CD4-positive, alpha-beta T cell treated with Interleukin-6 for 4 hours (primary cell): ENCODE measurements around the gene TAMM41.
"Not testable (repeated sequence)": the region's sequence is repeated elsewhere in the genome, so short reads cannot be mapped to it uniquely, and the experiment has no call there.

Source experiments
- DNase-seq: peaks from one replicate; pipeline ENCODE4 v3.0.0-alpha.2; 2020; ENCODE audit warnings: mixed read lengths

Gene TAMM41, protein sequence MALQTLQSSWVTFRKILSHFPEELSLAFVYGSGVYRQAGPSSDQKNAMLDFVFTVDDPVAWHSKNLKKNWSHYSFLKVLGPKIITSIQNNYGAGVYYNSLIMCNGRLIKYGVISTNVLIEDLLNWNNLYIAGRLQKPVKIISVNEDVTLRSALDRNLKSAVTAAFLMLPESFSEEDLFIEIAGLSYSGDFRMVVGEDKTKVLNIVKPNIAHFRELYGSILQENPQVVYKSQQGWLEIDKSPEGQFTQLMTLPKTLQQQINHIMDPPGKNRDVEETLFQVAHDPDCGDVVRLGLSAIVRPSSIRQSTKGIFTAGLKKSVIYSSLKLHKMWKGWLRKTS

DNA sequence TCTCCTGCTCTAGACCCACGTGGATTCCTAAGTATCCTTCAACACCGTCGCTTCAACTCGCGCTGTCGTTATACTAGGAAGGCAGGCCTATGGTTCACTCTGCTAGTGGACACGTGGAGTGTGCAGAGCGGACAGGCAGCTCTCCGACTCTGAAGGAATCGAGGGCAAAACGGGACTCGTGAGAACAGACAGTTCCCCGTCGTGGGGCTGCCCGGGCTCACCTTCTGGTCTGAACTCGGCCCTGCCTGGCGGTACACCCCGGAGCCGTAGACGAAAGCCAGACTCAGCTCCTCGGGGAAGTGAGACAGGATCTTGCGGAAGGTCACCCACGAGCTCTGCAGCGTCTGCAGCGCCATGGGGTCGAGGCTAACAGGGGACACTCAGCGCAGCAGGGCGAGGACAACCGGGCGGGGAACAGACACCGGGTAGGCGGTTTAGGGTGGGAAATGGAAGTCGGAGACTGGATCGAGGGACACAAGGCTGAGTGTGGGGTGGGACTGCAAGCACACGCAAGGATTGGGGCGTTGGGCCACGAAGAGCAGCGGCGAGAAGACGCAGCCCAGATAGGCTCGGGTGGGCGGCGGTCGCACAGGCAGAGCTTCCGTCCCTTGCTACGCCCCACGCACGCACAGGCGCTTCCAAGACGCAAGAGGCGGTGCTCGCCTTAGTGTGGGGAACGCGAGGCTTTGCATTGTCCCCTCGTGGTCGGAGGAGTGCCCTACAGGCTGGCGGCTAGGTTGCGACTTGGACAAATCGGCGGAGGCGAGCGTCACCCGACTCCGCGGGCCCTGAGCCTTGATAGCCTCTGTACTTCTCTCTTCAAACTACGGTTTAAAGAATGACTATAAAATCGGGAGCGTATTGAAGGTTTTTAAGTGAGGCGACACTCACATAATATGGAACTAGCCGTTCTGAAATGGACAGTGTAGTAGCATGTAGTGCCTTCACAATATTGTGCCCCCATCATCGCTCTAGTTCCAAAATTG is at the start of gene TAMM41:
TSS of gene TAMM41 (minus strand) at position 605 of the 986 bp plus-strand sequence. CDS start at position 356, 249 bp downstream.
- peak; percentile 91 for DNase-seq

DNA sequence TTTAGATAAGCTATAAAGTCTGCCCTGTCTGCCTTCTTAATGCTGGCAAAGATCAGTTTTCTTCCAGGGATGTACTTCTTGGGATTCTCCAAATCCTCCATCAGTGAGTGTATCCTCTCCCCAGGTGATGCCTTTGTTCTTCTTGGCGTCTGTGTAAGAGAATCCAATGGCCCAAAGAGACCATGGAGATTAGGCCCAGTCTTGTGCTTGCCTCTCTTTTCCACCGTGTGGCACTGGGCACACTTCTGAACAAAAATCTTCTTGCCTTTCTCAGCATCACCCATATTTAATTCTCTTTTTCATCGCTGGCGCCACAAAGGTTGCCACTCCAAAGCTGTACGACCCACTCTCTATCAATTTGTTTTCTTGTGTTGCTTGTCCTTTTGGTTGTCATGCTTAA is 32.2 kb upstream of the TAMM41 start:
- DNase-seq, result no peak

DNA sequence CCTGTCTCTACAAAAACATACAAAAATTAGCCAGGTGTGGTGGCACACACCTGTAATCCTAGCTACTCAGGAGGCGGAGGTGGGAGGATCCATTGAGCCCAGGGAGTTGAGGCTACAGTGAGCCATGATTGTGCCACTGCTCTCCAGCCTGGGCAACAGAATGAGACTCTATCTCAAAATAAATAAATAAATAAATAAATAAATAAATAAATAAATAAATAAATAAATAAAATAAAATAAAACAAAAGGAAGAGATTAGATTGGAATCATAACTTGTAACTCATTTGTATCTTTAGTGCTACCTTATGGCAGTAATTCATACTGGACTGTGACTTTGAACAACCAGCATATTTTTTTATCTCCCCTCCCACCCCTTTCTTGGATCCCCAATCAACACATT is 28.0 kb upstream of the TAMM41 start:
- DNase-seq, result not testable (repeated sequence)

DNA sequence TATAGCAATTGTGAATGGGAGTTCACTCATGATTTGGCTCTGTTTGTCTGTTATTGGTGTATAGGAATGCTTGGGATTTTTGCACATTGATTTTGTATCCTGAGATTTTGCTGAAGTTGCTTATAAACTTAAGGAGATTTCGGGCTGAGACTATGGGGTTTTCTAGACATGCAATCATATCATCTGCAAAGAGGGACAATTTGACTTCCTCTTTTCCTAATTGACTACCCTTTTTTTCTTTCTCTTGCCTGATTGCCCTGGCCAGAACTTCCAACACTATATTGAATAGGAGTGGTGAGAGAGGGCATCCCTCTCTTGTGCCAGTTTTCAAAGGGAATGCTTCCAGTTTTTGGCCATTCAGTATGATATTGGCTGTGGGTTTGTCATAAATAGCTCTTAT is 17.1 kb upstream of the TAMM41 start:
- not testable (repeated sequence) for DNase-seq

DNA sequence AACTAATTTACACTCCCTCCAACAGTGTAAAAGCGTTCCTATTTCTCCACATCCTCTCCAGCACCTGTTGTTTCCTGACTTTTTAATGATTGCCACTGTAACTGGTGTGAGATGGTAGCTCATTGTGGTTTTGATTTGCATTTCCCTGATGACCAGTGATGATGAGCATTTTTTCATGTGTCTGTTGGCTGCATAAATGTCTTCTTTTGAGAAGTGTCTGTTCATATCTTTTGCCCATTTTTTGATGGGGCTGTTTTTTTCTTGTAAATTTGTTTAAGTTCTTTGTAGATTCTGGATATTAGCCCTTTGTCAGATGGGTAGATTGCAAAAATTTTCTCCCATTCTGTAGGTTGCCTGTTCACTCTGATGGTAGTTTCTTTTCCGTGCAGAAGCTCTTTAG is 15.9 kb upstream of the TAMM41 start:
- not testable (repeated sequence) for DNase-seq

DNA sequence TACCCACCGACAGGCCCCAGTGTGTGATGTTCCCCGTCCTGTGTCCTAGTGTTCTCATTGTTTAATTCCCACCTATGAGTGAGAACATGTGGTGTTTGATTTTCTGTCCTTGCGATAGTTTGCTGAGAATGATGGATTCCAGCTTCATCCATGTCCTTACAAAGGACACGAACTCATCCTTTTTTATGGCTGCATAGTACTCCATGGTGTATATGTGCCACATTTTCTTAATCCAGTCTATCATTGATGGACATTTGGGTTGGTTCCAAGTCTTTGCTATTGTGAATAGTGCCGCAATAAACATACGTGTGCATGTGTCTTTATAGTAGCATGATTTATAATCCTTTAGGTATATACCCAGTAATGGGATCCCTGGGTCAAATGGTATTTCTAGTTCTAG is 15.5 kb upstream of the TAMM41 start:
- not testable (repeated sequence) for DNase-seq

DNA sequence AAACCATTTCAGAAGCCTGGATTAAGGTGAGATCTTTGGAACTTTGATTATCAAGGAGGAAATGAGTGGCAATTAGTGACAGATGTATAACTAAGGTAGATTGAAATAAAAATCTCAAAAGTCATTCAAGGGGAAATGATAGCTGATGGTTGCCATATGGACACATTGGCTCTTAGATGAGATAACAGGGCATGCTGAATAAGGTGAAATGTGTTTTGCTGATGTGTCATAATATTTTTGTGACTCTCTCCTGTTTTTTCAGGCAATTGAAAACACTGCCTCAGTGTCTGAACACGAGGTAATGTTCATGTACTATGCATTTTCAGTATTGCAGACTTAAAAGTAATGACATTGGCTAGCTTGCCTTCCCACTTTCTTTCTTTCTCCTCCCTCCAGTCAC is 13.5 kb upstream of the TAMM41 start:
- DNase-seq, result not testable (repeated sequence)

DNA sequence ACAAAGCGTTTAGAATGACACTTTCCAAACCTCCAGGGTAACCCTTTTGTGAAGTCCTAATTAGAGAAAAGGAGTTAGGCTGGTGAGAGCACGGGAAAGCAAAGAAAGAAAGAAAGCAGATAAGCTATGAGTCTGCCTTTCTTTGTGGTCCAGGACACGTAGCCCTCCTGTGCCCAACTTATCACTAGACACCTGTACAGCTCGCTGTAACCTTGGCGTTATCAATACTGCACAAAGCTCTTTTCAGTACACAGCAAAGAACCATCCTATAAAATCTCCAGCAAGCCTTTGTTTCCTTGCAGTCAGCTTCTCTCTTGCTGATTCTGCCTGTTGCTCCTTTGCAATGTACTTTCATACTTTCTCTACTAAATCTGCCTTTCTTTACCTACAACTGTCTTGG is 6.8 kb upstream of the TAMM41 start:
- DNase-seq, result no peak

DNA sequence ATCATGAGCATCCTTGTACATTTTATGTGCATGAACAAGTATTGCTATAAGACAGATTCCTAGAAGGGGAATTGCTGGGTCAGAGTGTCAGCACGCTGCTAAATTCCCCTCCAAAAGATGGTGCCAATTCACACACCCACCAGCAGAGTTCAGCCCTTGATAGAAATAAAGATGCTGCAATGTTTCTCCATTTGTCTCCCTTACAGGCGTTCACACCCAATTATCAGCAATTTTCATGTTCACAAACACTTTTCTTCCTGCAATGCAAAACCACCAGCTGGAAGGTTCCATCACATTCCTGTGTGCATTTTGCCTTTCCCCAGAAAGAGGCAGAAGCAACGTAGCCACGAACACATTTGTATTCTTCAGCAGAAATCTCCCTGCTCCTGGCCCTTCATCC is 3.3 kb upstream of the TAMM41 start:
- DNase-seq, result no peak

DNA sequence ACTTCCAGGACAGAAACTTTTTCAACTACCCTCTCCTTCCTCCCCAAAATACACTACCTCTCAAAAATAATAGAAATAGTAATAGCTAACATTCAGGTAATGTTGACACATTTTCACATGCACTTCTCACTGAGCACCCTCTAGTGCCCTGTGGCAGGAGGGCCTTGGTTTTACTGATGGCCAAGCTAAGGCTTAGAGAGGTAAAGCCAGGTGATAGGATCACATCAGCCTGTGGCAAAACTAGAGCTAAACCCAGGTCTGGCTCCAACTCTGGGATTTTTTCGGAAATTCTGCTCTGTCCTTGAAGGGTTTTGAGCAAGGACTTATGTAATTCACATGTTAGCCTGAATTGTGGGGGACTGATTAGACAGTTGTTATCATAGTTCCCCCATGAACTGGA is 922 bp upstream of the TAMM41 start:
- DNase-seq, result peak; percentile 38

DNA sequence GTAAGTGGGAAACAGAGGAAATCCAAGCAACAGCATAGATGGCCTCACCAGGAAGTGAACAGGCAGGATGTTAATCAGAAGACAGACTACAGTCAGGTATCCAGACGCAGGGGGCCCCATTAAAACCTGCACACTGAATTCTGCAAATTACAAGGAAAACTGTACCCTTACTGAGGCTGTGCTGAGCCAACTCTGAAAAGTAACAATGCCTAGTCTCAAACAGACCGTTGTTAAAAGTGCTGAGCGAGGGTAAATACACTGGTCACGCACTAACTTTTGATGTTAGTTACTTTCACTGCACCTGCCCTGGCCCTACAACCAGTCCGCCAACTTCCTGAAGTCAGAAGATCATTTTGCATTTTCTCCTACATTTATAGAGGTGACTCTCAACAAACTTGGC is 1.0 kb downstream of the TAMM41 start:
- peak; percentile 19 for DNase-seq

DNA sequence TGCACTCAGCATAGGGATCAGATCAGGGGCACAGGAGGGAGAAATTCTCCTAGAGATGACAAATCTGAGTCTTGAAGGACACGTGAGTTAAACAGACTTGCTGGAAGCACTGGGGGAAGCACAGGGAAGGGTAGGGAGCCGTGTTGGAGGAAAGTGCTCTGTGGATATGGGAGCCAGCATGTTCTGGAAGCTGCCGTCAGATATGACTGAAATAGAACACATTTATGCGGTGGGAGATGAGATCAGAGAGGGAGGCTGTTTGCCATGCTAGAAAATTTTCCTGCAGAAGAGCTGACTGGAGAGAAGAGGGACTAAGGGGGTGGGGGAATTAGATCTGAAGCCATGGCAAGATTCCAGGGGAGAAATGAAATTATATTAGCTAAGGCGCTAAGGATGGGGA is 1.8 kb downstream of the TAMM41 start:
- DNase-seq, result no peak

DNA sequence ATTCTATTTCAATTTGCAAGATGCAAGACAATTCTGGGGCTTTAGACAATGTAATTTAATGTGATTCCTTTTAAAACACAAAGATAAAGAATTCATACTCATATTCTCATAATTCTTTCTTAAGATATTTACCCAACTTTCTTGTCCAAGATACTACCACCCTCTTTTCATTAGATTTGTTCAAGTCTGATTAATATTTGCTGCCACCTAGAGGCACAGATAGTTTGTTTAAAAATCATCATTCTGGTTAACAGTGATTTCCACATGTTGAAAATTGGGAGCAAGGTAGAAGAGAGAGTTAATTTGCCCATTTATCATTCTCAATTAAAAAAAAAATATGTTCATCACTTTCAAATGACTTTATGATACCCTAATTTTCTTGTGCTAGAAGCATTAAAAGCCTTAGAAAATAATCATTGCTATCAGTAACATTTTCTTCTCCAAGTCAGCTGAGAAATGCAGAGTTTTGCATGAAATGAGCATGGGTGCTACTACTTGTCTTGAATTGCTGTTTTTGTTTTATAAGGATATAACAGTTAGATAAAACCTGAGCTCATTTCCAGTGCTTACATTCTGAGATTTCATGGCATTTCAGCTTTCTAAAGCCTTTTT is 11.6 kb downstream of the TAMM41 start:
- no peak for DNase-seq

DNA sequence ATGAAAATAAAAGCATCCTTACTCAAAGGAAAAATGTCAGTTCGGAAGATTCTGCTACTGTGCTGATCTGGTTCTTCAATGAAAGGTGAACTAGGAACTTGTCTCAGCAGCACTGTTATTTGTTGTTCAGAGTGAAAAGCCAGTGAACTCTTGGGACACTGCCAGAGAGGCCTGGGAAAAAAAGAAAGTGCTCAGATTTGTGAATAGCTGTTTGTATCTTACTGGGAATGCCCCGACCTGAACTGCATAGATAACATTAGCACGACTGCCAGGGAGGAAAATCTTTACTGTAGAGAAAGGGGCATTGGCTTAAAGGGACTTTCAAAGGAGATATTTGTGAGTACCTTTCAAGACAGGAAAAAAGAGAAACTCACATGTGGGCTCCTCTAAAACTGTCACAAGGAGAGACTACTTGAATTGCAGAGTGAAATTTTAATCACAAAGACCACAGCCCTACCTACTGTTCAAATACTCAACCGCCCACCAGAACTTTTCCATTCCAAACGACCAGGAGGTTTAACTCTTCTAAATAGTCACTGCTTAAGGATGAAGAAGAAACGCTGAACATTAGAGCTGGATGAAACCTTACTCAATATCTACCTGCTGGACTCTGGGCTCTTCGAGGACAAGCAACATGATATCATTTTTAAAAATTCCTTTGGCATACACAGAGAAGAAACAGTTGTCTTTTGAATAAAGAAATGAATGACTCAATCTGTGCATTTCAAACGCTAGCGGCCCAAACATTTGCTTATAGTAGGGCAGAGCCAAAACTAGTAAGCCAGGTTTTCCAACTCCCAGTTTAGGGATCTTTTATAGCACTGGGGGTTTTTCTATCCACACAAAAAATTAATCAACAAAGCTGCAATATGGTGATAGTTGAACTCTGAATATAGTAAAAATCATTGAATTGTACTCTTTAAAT is 13.4 kb downstream of the TAMM41 start:
- DNase-seq, result no peak

DNA sequence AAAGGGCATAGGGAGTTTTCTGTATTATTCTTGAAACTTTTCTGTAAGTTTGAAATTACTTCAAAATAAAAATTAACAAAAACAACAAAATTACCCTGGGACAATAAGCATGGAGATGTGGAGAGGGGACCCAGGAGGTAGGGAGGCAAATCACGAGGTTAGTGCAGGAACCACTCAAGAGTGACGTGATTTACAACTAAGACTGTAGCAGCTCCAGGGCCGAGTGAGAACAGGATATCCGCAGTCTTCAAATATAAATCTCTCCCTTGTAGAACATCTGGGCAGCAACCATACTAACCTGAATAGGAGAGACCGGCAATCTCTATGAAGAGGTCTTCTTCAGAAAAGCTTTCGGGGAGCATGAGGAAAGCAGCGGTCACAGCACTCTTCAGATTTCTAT is 17.3 kb downstream of the TAMM41 start:
- DNase-seq, result no peak

DNA sequence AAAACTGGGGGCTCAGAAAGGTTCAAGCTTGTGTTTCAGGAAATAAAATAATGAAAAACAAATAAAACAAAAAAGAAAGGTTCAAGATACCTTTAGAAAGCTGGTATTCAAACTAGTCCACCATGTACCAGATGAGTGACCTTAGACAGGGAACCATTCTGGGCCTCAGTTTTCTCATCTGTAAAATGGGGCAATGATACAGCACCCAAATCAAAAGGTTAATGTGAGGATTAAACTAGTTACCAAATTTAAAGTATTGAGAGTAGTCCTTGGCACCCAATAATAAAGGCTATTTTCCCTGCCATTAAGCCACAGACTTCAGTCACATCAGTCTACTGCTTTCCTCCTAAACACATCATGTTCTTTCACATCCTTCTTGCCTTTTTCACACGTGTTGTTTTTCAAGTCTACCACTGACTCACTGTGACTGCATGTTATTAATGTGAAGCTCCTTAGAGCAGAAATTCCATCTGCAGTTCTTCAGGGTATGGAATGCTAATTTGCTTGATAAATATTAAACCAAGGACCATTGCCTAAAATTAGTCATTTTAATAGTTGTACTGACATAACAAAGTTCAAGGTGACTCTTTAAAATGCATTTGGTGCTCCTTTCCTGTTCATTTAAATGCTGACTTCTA is 19.9 kb downstream of the TAMM41 start:
- no peak for DNase-seq

DNA sequence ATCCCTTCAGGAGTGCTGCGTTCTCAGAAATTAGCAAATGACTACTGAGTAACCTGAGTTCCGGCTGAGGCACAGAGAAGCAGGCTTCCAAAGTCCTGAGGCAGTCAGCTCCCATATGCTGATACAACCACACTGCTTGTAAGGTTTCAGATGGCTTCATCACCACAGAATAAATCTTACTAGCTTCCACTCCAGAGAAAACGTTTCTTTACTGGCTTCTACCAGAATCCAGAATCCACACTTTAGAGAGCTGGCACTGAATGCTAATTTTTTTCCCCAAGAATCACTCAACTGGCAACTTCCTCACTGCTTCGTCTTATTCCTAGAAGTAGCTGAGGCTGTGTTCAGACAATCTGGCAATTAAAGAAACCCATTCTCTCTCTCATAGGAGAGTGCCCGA is 21.4 kb downstream of the TAMM41 start:
- no peak for DNase-seq

DNA sequence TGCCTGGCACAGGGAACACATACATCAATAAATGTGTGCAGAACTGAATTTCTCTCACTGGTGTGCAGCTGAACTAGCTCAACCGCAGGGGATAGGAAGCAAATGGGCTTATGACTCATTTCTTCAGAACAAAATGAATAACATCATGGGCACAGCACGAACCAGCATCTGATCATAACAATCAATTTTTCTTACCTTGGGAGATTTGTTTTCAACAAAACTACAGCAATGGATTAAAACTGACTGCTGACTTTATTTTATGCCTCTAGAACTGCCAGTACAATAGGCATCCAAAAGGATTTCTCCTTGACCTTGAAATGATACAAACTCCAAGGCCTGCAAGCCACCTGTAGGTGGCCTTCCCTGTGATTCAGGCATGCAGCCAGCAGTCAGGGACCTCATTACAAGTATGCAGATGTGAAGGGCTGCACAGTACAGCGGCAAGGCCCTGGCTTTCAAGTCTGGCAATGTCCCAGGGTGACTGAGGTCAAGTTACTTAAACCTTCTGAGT is 26.1 kb downstream of the TAMM41 start:
- DNase-seq, result no peak

DNA sequence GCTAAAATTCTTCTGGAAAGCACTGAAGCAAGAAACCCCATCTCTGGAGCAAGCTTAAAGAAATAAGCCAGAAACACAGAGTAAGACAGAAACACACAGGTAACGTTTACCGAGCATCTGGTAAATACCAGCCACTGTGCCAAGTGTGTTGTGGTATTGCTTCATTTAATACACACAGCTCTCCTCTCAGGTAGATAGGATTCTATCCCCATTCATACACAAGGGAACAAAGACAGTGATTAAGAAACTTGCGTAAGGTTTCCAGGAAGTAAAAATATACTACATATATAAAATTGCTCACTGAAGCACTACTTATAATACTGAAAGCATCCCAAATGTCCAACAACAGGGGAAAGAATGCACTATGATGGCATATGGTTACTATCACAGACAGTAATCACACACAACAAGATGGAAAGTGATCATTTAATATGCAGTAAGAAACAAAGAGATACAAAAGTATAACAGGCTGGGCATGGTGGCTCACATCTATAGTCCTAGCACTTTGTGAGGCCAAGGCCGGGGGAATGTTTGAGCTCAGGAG is 27.5 kb downstream of the TAMM41 start:
- no peak for DNase-seq

DNA sequence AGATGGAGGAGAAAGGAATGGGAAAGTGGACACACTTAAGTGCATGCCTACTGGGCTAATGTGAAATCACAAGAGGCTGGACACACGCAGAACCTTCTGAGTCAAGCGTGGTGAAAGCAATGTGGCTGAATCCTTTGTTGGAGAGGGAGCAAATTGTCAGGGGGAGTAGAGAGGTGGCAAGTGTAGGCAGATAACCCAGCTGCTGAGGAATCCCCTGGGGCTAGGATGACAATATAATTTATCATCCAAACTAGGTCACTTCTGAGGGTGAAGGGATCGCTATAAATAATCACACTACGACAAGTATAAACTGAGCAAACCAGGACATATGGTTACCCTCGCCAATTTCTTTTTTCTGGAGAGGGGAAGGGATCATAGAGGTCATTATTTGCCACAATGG is 28.7 kb downstream of the TAMM41 start:
- no peak for DNase-seq

DNA sequence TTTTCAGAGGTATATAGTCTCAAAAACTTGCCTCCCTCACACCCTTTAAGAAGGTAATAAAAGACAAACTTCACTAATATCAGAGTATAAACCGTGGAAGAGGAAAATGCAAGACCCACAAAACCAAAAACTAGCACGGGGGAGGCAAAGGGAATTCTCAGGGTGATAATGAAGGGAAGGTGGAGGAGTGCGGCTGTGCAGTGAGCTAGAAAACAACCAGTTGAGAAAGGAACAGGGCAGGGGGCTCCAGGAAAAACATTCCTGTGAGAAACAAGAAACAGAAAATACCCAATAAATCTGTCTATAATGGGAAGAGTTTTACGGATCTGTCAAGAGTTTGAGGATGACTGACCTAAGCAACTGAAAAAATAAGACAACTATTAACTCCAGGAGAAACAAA is 31.6 kb downstream of the TAMM41 start:
- no peak for DNase-seq
